HEK293 (cell line): ENCODE results near the gene ABHD14A.

ENCODE experiments used
- ATF2 ChIP-seq: fragments of 450-650 bp; formaldehyde crosslinking; IDR thresholded peaks from 2 replicates; pipeline ENCODE4 v1.5.1; 2016; ENCODE audit warnings: missing biosample characterization, missing genetic modification characterization, low read depth
- KLF1 ChIP-seq: fragments of 450-650 bp; formaldehyde crosslinking; IDR thresholded peaks from 2 replicates; pipeline ENCODE4 v1.5.1; 2016; ENCODE audit warnings: missing biosample characterization, missing genetic modification characterization
- KLF16 ChIP-seq: fragments of 450-650 bp; formaldehyde crosslinking; IDR thresholded peaks from 2 replicates; pipeline ENCODE4 v1.5.1; 2017; ENCODE audit warnings: missing biosample characterization, missing genetic modification characterization
- KLF7 ChIP-seq: fragments of 450-650 bp; formaldehyde crosslinking; IDR thresholded peaks from 2 replicates; pipeline ENCODE4 v1.5.1; 2016; ENCODE audit warnings: missing biosample characterization, missing genetic modification characterization, borderline replicate concordance
- REPIN1 ChIP-seq: fragments of 450-650 bp; formaldehyde crosslinking; IDR thresholded peaks from 2 replicates; pipeline ENCODE4 v1.5.1; 2017; ENCODE audit warnings: missing biosample characterization, missing genetic modification characterization, low read depth
- SCRT1 ChIP-seq: fragments of 450-650 bp; formaldehyde crosslinking; IDR thresholded peaks from 2 replicates; pipeline ENCODE4 v1.5.1; 2016; ENCODE audit warnings: missing biosample characterization, missing genetic modification characterization, borderline replicate concordance
- SETDB1 ChIP-seq: IDR thresholded peaks from one replicate; pipeline ENCODE4 v1.6.1; 2017; ENCODE audit warnings: mild to moderate bottlenecking, low read length, moderate library complexity, mixed read lengths; ENCODE audit not compliant: insufficient read length
- YY1 ChIP-seq: fragments of 450-650 bp; formaldehyde crosslinking; IDR thresholded peaks from 2 replicates; pipeline ENCODE4 v1.5.1; 2018; ENCODE audit warnings: missing biosample characterization, missing genetic modification characterization
- YY2 ChIP-seq: fragments of 450-650 bp; formaldehyde crosslinking; IDR thresholded peaks from 2 replicates; pipeline ENCODE4 v1.5.1; 2016; ENCODE audit warnings: missing biosample characterization, missing genetic modification characterization
- ZBTB1 ChIP-seq: fragments of 450-650 bp; formaldehyde crosslinking; IDR thresholded peaks from 2 replicates; pipeline ENCODE4 v1.5.1; 2016; ENCODE audit warnings: missing biosample characterization, missing genetic modification characterization
- ZBTB20 ChIP-seq: fragments of 450-650 bp; formaldehyde crosslinking; IDR thresholded peaks from 2 replicates; pipeline ENCODE4 v1.5.1; 2016; ENCODE audit warnings: missing biosample characterization, missing genetic modification characterization
- ZBTB21 ChIP-seq: fragments of 450-650 bp; formaldehyde crosslinking; IDR thresholded peaks from 2 replicates; pipeline ENCODE4 v1.5.1; 2017; ENCODE audit warnings: missing biosample characterization, missing genetic modification characterization
- ZBTB7A ChIP-seq: fragments of 450-650 bp; formaldehyde crosslinking; IDR thresholded peaks from 2 replicates; pipeline ENCODE4 v1.5.1; 2016; ENCODE audit warnings: low read depth, missing biosample characterization, missing genetic modification characterization
- ZBTB8A ChIP-seq: fragments of 450-650 bp; formaldehyde crosslinking; IDR thresholded peaks from 2 replicates; pipeline ENCODE4 v1.5.1; 2016; ENCODE audit warnings: missing biosample characterization, missing genetic modification characterization
- ZNF138 ChIP-seq: fragments of 450-650 bp; formaldehyde crosslinking; IDR thresholded peaks from 2 replicates; pipeline ENCODE4 v1.5.1; 2016; ENCODE audit warnings: missing biosample characterization, missing genetic modification characterization, borderline replicate concordance
- ZNF16 ChIP-seq: fragments of 450-650 bp; formaldehyde crosslinking; IDR thresholded peaks from 2 replicates; pipeline ENCODE4 v1.5.1; 2016; ENCODE audit warnings: low read depth, missing biosample characterization, missing genetic modification characterization
- ZNF169 ChIP-seq: fragments of 450-650 bp; formaldehyde crosslinking; IDR thresholded peaks from 2 replicates; pipeline ENCODE4 v1.5.1; 2016; ENCODE audit warnings: missing biosample characterization, missing genetic modification characterization
- ZNF18 ChIP-seq: fragments of 450-650 bp; formaldehyde crosslinking; IDR thresholded peaks from 2 replicates; pipeline ENCODE4 v1.5.1; 2016; ENCODE audit warnings: missing biosample characterization, missing genetic modification characterization
- ZNF202 ChIP-seq: fragments of 450-650 bp; formaldehyde crosslinking; IDR thresholded peaks from 2 replicates; pipeline ENCODE4 v1.5.1; 2016; ENCODE audit warnings: missing biosample characterization, missing genetic modification characterization, borderline replicate concordance
- ZNF24 ChIP-seq: fragments of 450-650 bp; formaldehyde crosslinking; IDR thresholded peaks from 2 replicates; pipeline ENCODE4 v1.5.1; 2016; ENCODE audit warnings: missing biosample characterization, missing genetic modification characterization
- ZNF266 ChIP-seq: fragments of 450-650 bp; formaldehyde crosslinking; IDR thresholded peaks from 2 replicates; pipeline ENCODE4 v1.5.1; 2016; ENCODE audit warnings: missing biosample characterization, missing genetic modification characterization, low read depth
- ZNF274 ChIP-seq, 2 experiments: fragments of 200-500 bp in 1 of 2; fragments of 450-650 bp in 1 of 2; sonication (Bioruptor generic) in 1 of 2; formaldehyde crosslinking in 1 of 2; IDR thresholded peaks; 2 replicates each; pipeline versions ENCODE4 v1.5.1 to v1.6.1; 2014 to 2016; ENCODE audit warnings: borderline replicate concordance in 1 of 2, inconsistent platforms in 1 of 2, low read length in 1 of 2, missing biosample characterization in 1 of 2, missing genetic modification characterization in 1 of 2
- ZNF302 ChIP-seq: fragments of 450-650 bp; formaldehyde crosslinking; IDR thresholded peaks from 2 replicates; pipeline ENCODE4 v1.5.1; 2016; ENCODE audit warnings: missing biosample characterization, missing genetic modification characterization, low read depth
- ZNF350 ChIP-seq: fragments of 450-650 bp; formaldehyde crosslinking; IDR thresholded peaks from 2 replicates; pipeline ENCODE4 v1.5.0; 2017; ENCODE audit warnings: missing biosample characterization, mild to moderate bottlenecking, missing genetic modification characterization
- ZNF394 ChIP-seq: fragments of 450-650 bp; formaldehyde crosslinking; IDR thresholded peaks from 2 replicates; pipeline ENCODE4 v1.5.1; 2016; ENCODE audit warnings: missing biosample characterization, missing genetic modification characterization, mild to moderate bottlenecking, moderate library complexity, borderline replicate concordance
- ZNF398 ChIP-seq: fragments of 450-650 bp; formaldehyde crosslinking; IDR thresholded peaks from 2 replicates; pipeline ENCODE4 v1.5.1; 2017; ENCODE audit warnings: missing biosample characterization, missing genetic modification characterization
- ZNF510 ChIP-seq: fragments of 450-650 bp; formaldehyde crosslinking; IDR thresholded peaks from 2 replicates; pipeline ENCODE4 v1.5.1; 2018; ENCODE audit warnings: mild to moderate bottlenecking, missing genetic modification characterization, missing biosample characterization; ENCODE audit not compliant: insufficient replicate concordance
- ZNF529 ChIP-seq: fragments of 450-650 bp; formaldehyde crosslinking; IDR thresholded peaks from 2 replicates; pipeline ENCODE4 v1.5.1; 2017; ENCODE audit warnings: missing genetic modification characterization, missing biosample characterization; ENCODE audit not compliant: insufficient replicate concordance
- ZNF548 ChIP-seq: fragments of 450-650 bp; formaldehyde crosslinking; IDR thresholded peaks from 2 replicates; pipeline ENCODE4 v1.5.1; 2016; ENCODE audit warnings: missing biosample characterization, missing genetic modification characterization
- ZNF555 ChIP-seq: fragments of 450-650 bp; formaldehyde crosslinking; conservative IDR thresholded peaks from 2 replicates; pipeline ENCODE4 v1.5.1; 2017; ENCODE audit warnings: missing biosample characterization, mild to moderate bottlenecking, missing genetic modification characterization, inconsistent platforms
- ZNF621 ChIP-seq: fragments of 450-650 bp; formaldehyde crosslinking; IDR thresholded peaks from 2 replicates; pipeline ENCODE4 v1.5.1; 2017; ENCODE audit warnings: missing biosample characterization, missing genetic modification characterization
- ZNF623 ChIP-seq: fragments of 450-650 bp; formaldehyde crosslinking; IDR thresholded peaks from 2 replicates; pipeline ENCODE4 v1.5.1; 2016; ENCODE audit warnings: missing biosample characterization, missing genetic modification characterization
- ZNF639 ChIP-seq: fragments of 450-650 bp; formaldehyde crosslinking; IDR thresholded peaks from 2 replicates; pipeline ENCODE4 v1.5.1; 2016; ENCODE audit warnings: missing biosample characterization, missing genetic modification characterization
- ZNF837 ChIP-seq: fragments of 450-650 bp; formaldehyde crosslinking; IDR thresholded peaks from 2 replicates; pipeline ENCODE4 v1.5.1; 2016; ENCODE audit warnings: missing biosample characterization, missing genetic modification characterization
- ZNF843 ChIP-seq: fragments of 450-650 bp; formaldehyde crosslinking; IDR thresholded peaks from 2 replicates; pipeline ENCODE4 v1.5.1; 2016; ENCODE audit warnings: missing biosample characterization, missing genetic modification characterization
- ZSCAN23 ChIP-seq: fragments of 450-650 bp; formaldehyde crosslinking; IDR thresholded peaks from 2 replicates; pipeline ENCODE4 v1.5.1; 2016; ENCODE audit warnings: missing biosample characterization, missing genetic modification characterization

ABHD14A gene

DNA sequence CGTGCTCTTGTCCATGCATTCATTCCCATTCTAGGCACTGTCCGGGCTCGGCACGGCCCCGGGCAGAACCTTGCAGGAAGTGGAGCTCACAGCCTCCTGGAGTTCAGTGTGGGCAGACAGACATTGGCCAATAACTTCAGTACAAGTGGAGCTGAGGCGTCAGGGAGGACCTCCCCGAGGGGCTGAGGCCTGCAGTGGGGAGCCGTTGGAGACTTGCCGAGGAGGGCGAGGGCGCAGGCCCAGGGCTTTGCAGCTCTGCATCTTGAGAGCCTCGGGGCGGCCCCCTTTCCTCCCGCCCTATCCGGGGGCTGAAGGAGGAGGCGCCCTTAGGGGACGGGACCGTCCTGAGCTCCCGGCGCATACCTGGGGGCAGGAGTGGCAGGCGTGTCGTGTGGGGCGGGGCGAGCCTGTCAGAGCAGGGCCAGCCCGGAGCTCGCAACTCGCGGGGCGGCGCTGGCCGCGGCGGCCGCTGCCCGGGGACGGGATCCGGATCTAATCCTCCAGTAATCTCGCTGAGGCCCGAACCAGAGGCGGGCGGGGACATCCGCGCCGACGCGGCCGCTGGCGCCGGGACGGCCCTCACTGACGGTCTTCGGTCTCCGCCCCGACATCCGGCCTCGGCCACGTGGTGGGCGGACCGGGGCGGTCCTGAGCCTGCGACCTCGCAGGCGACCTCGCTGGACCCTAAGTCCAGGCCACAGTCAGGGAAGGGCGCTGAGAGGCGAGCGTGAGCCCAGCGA lies 8.1 kb downstream of the ABHD14A start, which contains the start of gene ACY1 (continued):
- TF ChIP-seq ZNF138 (no peak), ZSCAN23 (tag by site-specific recombination) (no peak), REPIN1 (tag by site-specific recombination) (no peak), ZNF555 (tag by site-specific recombination) (no peak), ZBTB21 (no peak), ZBTB20 (peak; percentile 93), ZNF529 (tag by site-specific recombination) (no peak), ZNF398 (tag by site-specific recombination) (no peak; the same call in 1 of the 2 replicates), ZNF394 (tag by site-specific recombination) (no peak), ZNF16 (tag by site-specific recombination) (no peak), ZNF623 (no peak), ZNF266 (tag by site-specific recombination) (no peak), ZNF169 (tag by site-specific recombination) (no peak), ZNF621 (tag by site-specific recombination) (no peak), ZNF548 (tag by site-specific recombination) (no peak), ZNF274 (IDR thresholded peaks at IDR 0.05; ENCODE audit: low read length) (no peak), ZNF274 (tag by site-specific recombination; IDR thresholded peaks at IDR 0.05; ENCODE audit: borderline replicate concordance) (no peak), ZNF639 (tag by site-specific recombination) (no peak), ATF2 (no peak), ZNF510 (tag by site-specific recombination) (no peak), ZNF24 (tag by site-specific recombination) (no peak), ZNF18 (tag by site-specific recombination) (no peak), YY2 (tag by site-specific recombination) (no peak), KLF1 (peak; percentile 60), KLF16 (no peak), SCRT1 (no peak), ZNF202 (tag by site-specific recombination) (no peak), ZNF350 (no peak), SETDB1 (no peak), ZNF837 (no peak), YY1 (tag by site-specific recombination) (no peak), ZBTB7A (no peak), ZBTB8A (tag by site-specific recombination) (peak; percentile 59), KLF7 (no peak), ZNF302 (no peak), ZBTB1 (no peak), ZNF843 (tag by site-specific recombination) (no peak)
